AG04449 (cell line): ENCODE results near the gene ZDHHC9.

Experiments used
- CTCF ChIA-PET: fragments of 350-600 bp; formaldehyde crosslinking; extraction: SDS; loops from one replicate; lab custom pipeline; 2021; ENCODE audit warnings: antibody characterized with exemption; lab: Yijun Ruan, JAX
- POLR2A ChIA-PET: fragments of 400-600, 350-600 bp; formaldehyde crosslinking; extraction: SDS; loops from one replicate; lab custom pipeline; 2020; ENCODE audit warnings: antibody characterized with exemption, inconsistent platforms; lab: Yijun Ruan, JAX
- DNase-seq: peaks from one replicate; pipeline ENCODE4 v3.0.0-alpha.2; 2010; ENCODE audit warnings: low read depth, low spot score
- H3K4me3 ChIP-seq: 2 replicates; pipeline ENCODE4 v1.5.1; 2011; ENCODE audit warnings: low read depth, mild to moderate bottlenecking, control low read depth, low read length
- CTCF ChIP-seq: IDR thresholded peaks from one replicate; pipeline ENCODE4 v1.5.1; 2011; ENCODE audit warnings: mild to moderate bottlenecking, moderate library complexity, low read length, control low read depth, inconsistent platforms; ENCODE audit not compliant: insufficient read depth; ENCODE audit errors: missing control alignments

The ZDHHC9 gene

GRCh38 chrX:129783291-129783713 lies 60.4 kb downstream of the ZDHHC9 start:
- H3K4me3 ChIP-seq, result no peak overlapping the region
- ChIA-PET POLR2A (no interaction called here), CTCF (no interaction called here)
- DNase-seq, result no peak
- no peak for TF ChIP-seq CTCF

- ChIA-PET CTCF (no interaction called here), POLR2A (no interaction called here)
- TF ChIP-seq CTCF, result no peak
- H3K4me3 ChIP-seq, result no peak overlapping the region
- DNase-seq, result no peak
Observed at GRCh38 chrX:129782706-129783105, 61.0 kb downstream of the ZDHHC9 start.

GRCh38 chrX:129781680-129782495 lies 61.8 kb downstream of the ZDHHC9 start:
- no peak for TF ChIP-seq CTCF

GRCh38 chrX:129781134-129781672 lies 62.5 kb downstream of the ZDHHC9 start:
- no peak for TF ChIP-seq CTCF
- DNase-seq, result no peak
- ChIA-PET CTCF (no interaction called here), POLR2A (no interaction called here)
- H3K4me3 ChIP-seq, result no peak overlapping the region

More at GRCh38 chrX:129781680-129782495, 61.8 kb downstream of the ZDHHC9 start:
- ChIA-PET POLR2A (no interaction called here), CTCF (no interaction called here)
- no peak for DNase-seq
- H3K4me3 ChIP-seq, result no peak overlapping the region

- POLR2A ChIA-PET, result no interaction called here
- no peak for TF ChIP-seq CTCF
- CTCF ChIA-PET, result no interaction called here
- no peak for DNase-seq
- H3K4me3 ChIP-seq, result no peak overlapping the region
Observed at GRCh38 chrX:129780441-129781105, 63.1 kb downstream of the ZDHHC9 start.

- POLR2A ChIA-PET, result no interaction called here
- no peak for DNase-seq
- CTCF ChIA-PET, result no interaction called here
- TF ChIP-seq CTCF, result no peak
- H3K4me3 ChIP-seq, result no peak within 1 kb of the TSS
Observed at GRCh38 chrX:129779747-129780146, 63.9 kb downstream of the ZDHHC9 start, which contains the start of gene SASH3. Gene SASH3 (plus strand): TSS chrX:129779949. CDS start chrX:129780098, 149 bp downstream.
